ENCODE measurements around the gene DCUN1D5. TPM values are rescaled to one million over a fixed set of nuclear protein-coding genes. Genes with fewer than 3 reads are reported as not detected.

DCUN1D5 gene
- total and polyA plus RNA-seq, 9 of the 15 experiments (the other 6 are each of a cell fraction or from before 2014, with no cell fraction given), result 38.4 to 242 (median 115) TPM

- Histone ChIP-seq H3K79me2 (ENCODE audit: control insufficient read depth, insufficient read depth, low read length) (peaks cover 92% of the 10 kb centered on the region), H3K4me1 (replicated peaks in 1 of 2; ENCODE audit: control insufficient read depth in 2 of 2, insufficient read depth in 2 of 2, low read length in 2 of 2) (no peaks in the 10 kb centered on the region), H4K20me1 (replicated peaks; ENCODE audit: control insufficient read depth, insufficient read depth, low read length) (0 out of 2 replicates have a peak, but pooled peaks cover 7% of the 10 kb centered on the region), H3K27me3 (ENCODE audit: control insufficient read depth in 2 of 2, insufficient read depth in 2 of 2, low read length in 2 of 2) (no peaks in the 10 kb centered on the region), H3K9me3 (replicated peaks; ENCODE audit: control insufficient read depth, insufficient read depth, low read depth, low read length) (no peaks in the 10 kb centered on the region; the same call in 1 of the 2 replicates), H3K36me3 (ENCODE audit: control insufficient read depth, insufficient read depth, low read length) (peaks cover 82% of the 10 kb centered on the region), H2AFZ (ENCODE audit: low read depth, low read length) (no peak overlapping the region), H3K9me1 (ENCODE audit: control insufficient read depth, insufficient read depth, low read length) (no peaks in the 10 kb centered on the region), H3K4me3 (no peak overlapping the region), H3K4me2 (ENCODE audit: insufficient read depth, low read length) (no peak overlapping the region), H3K9ac (ENCODE audit: insufficient read depth in 1 of 2, low read depth in 2 of 2, low read length in 2 of 2) (no peak overlapping the region), H3K27ac (ENCODE audit: extremely low read depth, low read depth, low read length) (no peak overlapping the region)
- no peak for ATAC-seq
- intact Hi-C loops (cut with micrococcal nuclease), result no loop called here
- 93% methylated on average over 1 of the region's 1 CpG for WGBS (ENCODE audit: insufficient coverage, low coverage, missing lambda C conversion rate)
- TF ChIP-seq YBX1 (IDR thresholded peaks at IDR 0.05) (no peak), ZNF592 (IDR thresholded peaks at IDR 0.05) (no peak), LARP7 (IDR thresholded peaks at IDR 0.05) (no peak), SMAD1 (IDR thresholded peaks at IDR 0.05; ENCODE audit: low read depth, low read length, partially characterized antibody) (no peak), TRIM24 (IDR thresholded peaks at IDR 0.05) (no peak), SIRT6 (IDR thresholded peaks at IDR 0.05; ENCODE audit: low read depth, low read length) (no peak), NFE2 (IDR thresholded peaks at IDR 0.05; ENCODE audit: low read depth) (no peak)
- TF ChIP-seq, protein P1, sequence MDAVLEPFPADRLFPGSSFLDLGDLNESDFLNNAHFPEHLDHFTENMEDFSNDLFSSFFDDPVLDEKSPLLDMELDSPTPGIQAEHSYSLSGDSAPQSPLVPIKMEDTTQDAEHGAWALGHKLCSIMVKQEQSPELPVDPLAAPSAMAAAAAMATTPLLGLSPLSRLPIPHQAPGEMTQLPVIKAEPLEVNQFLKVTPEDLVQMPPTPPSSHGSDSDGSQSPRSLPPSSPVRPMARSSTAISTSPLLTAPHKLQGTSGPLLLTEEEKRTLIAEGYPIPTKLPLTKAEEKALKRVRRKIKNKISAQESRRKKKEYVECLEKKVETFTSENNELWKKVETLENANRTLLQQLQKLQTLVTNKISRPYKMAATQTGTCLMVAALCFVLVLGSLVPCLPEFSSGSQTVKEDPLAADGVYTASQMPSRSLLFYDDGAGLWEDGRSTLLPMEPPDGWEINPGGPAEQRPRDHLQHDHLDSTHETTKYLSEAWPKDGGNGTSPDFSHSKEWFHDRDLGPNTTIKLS (IDR thresholded peaks at IDR 0.05; ENCODE audit: borderline replicate concordance, low read depth), result no peak
- no peak for DNase-seq (ENCODE audit: extremely low read depth in 1 of 4, low spot score in 3 of 4)
- in situ Hi-C loops (cut with MboI), result no loop called here
- BruUV-seq (replicated peaks), result no TSS peak
- ChIA-PET POLR2A (no interaction called here), CTCF (ENCODE audit: low intra/inter-chr PET ratio) (no interaction called here)
- FAIRE-seq, result no peak
Measured at GRCh38 chr11:103085758-103086365, 6.1 kb downstream of the DCUN1D5 start.
